ENCODE data around the gene S100PBP. TPM values are rescaled to one million over a fixed set of nuclear protein-coding genes. Genes with fewer than 3 reads are reported as not detected.

The S100PBP gene
- total RNA-seq, 1 donor = 42.0 TPM

- Histone ChIP-seq H3K27ac (ENCODE audit: low read depth, low read length) (no peak overlapping the region), H3K79me2 (ENCODE audit: insufficient read depth, low read length) (no peaks in the 10 kb centered on the region), H3K4me1 (ENCODE audit: insufficient read depth, low read length) (peaks cover 10% of the 10 kb centered on the region), H4K20me1 (ENCODE audit: insufficient read depth, low read length) (no peaks in the 10 kb centered on the region), H3K36me3 (ENCODE audit: insufficient read depth, low read length) (no peaks in the 10 kb centered on the region), H3K9me3 (ENCODE audit: low read depth, low read length) (no peaks in the 10 kb centered on the region), H3K4me3 (ENCODE audit: insufficient read depth, low read length) (no peak overlapping the region), H2AFZ (ENCODE audit: low read length) (no peak overlapping the region), H3K27me3 (ENCODE audit: insufficient read depth, low read length) (no peaks in the 10 kb centered on the region), H3K4me2 (ENCODE audit: insufficient read depth, low read length) (no peak overlapping the region)
- no peak for DNase-seq (ENCODE audit: insufficient read length, low spot score, missing footprints)
- no peak for TF ChIP-seq CTCF (IDR thresholded peaks at IDR 0.05; ENCODE audit: extremely low read depth, low read depth, low read length)
These were observed 47.0 kb downstream of the S100PBP start for GRCh38 chr1:32864375-32865019.

GRCh38 chr1:32865639-32866405 is 48.4 kb downstream of the S100PBP start:
- H3K27ac ChIP-seq (ENCODE audit: low read depth, low read length) = no peak overlapping the region
- H3K4me3 ChIP-seq (ENCODE audit: insufficient read depth, low read length) = no peak overlapping the region
- no peaks in the 10 kb centered on the region for H4K20me1 ChIP-seq (ENCODE audit: insufficient read depth, low read length)
- TF ChIP-seq CTCF (IDR thresholded peaks at IDR 0.05; ENCODE audit: extremely low read depth, low read depth, low read length) = no peak
- no peak for DNase-seq (ENCODE audit: insufficient read length, low spot score, missing footprints)
- no peak overlapping the region for H3K4me2 ChIP-seq (ENCODE audit: insufficient read depth, low read length)
- H3K4me1 ChIP-seq (ENCODE audit: insufficient read depth, low read length) = peaks cover 12% of the 10 kb centered on the region
- no peaks in the 10 kb centered on the region for H3K36me3 ChIP-seq (ENCODE audit: insufficient read depth, low read length)
- no peaks in the 10 kb centered on the region for H3K9me3 ChIP-seq (ENCODE audit: low read depth, low read length)
- H2AFZ ChIP-seq (ENCODE audit: low read length) = no peak overlapping the region
- H3K27me3 ChIP-seq (ENCODE audit: insufficient read depth, low read length) = peaks cover 7% of the 10 kb centered on the region
- no peaks in the 10 kb centered on the region for H3K79me2 ChIP-seq (ENCODE audit: insufficient read depth, low read length)

- no peak overlapping the region for H3K4me2 ChIP-seq (ENCODE audit: insufficient read depth, low read length)
- no peaks in the 10 kb centered on the region for H3K36me3 ChIP-seq (ENCODE audit: insufficient read depth, low read length)
- no peaks in the 10 kb centered on the region for H3K79me2 ChIP-seq (ENCODE audit: insufficient read depth, low read length)
- H3K9me3 ChIP-seq (ENCODE audit: low read depth, low read length) = no peaks in the 10 kb centered on the region
- H3K27ac ChIP-seq (ENCODE audit: low read depth, low read length) = no peak overlapping the region
- H3K4me3 ChIP-seq (ENCODE audit: insufficient read depth, low read length) = no peak overlapping the region
- H3K4me1 ChIP-seq (ENCODE audit: insufficient read depth, low read length) = peaks cover 6% of the 10 kb centered on the region
- DNase-seq (ENCODE audit: insufficient read length, low spot score, missing footprints) = no peak
- H2AFZ ChIP-seq (ENCODE audit: low read length) = no peak overlapping the region
- no peak for TF ChIP-seq CTCF (IDR thresholded peaks at IDR 0.05; ENCODE audit: extremely low read depth, low read depth, low read length)
- H3K27me3 ChIP-seq (ENCODE audit: insufficient read depth, low read length) = peaks cover 20% of the 10 kb centered on the region
- H4K20me1 ChIP-seq (ENCODE audit: insufficient read depth, low read length) = no peaks in the 10 kb centered on the region
These were observed 49.7 kb downstream of the S100PBP start for GRCh38 chr1:32867151-32867550.

GRCh38 chr1:32867671-32868070 is 50.2 kb downstream of the S100PBP start:
- Histone ChIP-seq H4K20me1 (ENCODE audit: insufficient read depth, low read length) (no peaks in the 10 kb centered on the region), H3K27ac (ENCODE audit: low read depth, low read length) (no peak overlapping the region), H3K4me3 (ENCODE audit: insufficient read depth, low read length) (no peak overlapping the region), H3K79me2 (ENCODE audit: insufficient read depth, low read length) (no peaks in the 10 kb centered on the region), H3K9me3 (ENCODE audit: low read depth, low read length) (no peaks in the 10 kb centered on the region), H3K27me3 (ENCODE audit: insufficient read depth, low read length) (peaks cover 20% of the 10 kb centered on the region), H2AFZ (ENCODE audit: low read length) (no peak overlapping the region), H3K4me2 (ENCODE audit: insufficient read depth, low read length) (no peak overlapping the region), H3K36me3 (ENCODE audit: insufficient read depth, low read length) (no peaks in the 10 kb centered on the region), H3K4me1 (ENCODE audit: insufficient read depth, low read length) (peaks cover 6% of the 10 kb centered on the region)
- no peak for TF ChIP-seq CTCF (IDR thresholded peaks at IDR 0.05; ENCODE audit: extremely low read depth, low read depth, low read length)
- DNase-seq (ENCODE audit: insufficient read length, low spot score, missing footprints) = peak; percentile 53

Data from osteoblast (primary cell).